GM18868 (cell line): Measurements from ENCODE around the gene PRKCA.

Experiments used
- ATAC-seq: cut with Tn5 transposase; IDR thresholded peaks from one replicate; pipeline ENCODE4 v1.9.1; 2021; ENCODE audit warnings: mild to moderate bottlenecking, moderate library complexity; ENCODE audit not compliant: unreplicated experiment

Gene PRKCA

DNA sequence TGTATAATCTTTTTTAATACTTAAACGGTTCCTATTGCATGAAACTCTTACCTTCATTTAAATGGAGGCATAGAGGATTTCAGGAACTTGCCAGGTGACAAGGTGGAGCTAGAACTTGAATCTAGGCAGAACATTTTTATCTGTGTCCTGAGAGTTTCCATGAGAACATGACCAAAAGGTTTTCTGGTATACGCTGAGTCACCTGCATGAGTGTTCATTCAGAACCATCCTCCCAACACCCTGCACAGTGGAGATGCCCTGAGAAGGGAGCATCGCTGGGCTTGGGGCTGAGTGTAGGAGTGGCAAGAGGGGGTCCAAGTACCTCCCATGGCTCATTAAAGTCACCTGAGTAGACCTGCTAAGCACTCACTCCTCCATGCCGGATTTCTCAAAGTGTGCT is 362.8 kb downstream of the PRKCA start:
- ATAC-seq, result no peak

DNA sequence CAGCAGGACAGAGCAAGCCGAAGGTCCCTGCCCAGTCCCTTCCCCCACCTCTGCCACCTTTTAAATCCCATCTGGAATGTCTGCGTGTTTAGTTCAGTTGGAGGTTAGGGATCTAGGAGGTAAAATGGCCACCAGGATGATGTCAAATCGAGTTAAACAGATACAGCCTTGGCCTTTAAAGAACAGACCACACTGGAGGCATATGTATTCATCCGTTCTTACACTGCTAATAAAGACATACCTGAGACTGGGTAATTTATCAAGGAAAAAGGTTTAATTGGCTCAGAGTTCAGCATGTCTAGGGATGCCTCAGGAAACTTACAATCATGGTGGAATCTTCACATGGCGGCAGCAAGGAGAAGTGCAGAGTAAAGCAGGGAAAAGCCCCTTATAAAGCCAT is 364.7 kb downstream of the PRKCA start:
- no peak for ATAC-seq

DNA sequence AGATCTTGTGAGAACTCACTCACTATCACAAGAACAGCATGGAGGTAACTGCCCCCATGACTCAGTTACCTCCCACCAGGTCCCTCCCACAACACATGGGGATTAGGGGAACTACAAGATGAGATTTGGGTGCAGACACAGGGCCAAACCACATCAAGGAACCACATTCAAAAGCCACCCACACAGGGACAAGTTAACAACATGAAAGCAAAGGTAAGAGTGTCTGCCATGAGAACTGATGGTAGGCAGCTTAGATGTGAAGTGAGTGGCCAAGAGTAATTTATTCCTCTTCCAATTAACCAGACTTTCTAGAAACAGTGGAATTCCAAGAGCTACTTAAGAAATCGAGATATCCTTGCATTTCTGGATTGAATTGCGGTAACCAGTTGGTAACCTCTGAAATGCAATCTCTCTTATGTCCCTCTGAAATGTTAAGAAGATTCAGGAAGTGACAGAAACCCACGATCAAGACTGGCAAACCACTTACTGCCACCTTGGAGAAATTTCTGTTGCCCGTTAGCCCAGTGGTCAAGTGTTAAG is 365.1 kb downstream of the PRKCA start:
- peak; percentile 51 for ATAC-seq

DNA sequence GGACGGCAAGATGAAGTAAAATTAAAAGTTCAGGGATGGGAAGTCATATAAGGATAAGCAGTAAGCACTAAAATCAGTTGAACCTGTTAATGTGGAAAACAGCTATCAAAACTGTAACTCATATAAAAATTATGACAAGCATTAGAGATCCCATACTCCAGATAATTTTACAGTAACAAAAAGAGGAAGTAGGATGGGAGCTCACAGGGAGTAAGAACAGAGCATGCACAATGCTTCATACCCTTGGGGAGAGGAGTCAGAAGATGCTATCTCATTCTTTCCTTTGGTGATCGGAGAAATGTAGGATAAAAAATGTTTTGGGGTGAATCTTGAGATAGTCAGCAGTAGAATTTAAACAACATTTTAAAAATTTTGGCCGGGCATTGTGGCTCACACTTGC is 367.8 kb downstream of the PRKCA start:
- no peak for ATAC-seq

DNA sequence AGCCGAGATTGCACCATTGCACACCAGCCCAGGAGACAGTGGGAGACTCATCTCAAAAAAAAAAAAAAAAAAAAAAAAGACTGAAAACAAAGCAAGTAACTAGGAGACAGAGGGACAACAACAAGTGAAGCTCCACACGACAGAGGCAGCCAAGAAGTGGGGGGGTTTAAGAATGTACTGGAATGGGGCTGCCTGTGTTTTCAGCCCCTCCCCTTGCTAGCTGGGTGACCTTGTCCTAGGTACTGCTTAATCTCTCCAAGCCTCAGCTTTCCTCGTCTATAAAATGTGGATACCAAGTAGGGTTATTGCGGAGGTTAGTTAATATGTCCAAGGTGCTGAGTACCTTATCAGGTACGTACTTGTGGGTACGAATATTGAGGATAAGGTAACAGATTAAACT is 368.7 kb downstream of the PRKCA start:
- ATAC-seq, result no peak

DNA sequence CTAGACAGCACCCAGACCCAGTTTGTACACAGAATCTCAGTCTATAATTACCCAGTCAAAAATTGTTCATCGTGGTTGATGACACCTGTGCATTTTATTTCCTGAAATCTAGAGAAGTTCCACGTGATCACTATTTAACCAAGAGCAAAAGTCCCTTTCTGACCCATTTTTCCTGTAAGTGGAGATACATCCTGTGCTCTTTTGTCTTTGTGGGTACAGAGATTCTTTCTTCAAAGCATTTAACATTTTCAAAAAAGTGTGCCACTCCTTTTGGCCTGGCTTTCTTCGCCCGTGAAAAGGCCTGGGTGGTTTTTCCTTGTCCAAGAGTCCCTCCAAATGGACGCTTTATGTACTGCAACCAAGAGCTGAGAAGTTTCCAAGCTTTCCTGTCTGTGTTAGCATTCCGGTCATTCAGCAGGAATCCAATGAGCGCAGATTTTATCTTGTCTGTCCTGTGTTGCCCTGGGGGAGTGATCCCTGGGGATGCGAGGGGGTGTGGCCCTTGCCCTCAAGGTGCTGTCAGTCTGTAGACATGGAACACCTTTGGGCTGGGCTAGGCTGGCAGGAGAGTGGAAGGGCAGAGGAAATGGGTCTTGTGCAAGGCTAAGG is 371.4 kb downstream of the PRKCA start:
- ATAC-seq, result no peak

DNA sequence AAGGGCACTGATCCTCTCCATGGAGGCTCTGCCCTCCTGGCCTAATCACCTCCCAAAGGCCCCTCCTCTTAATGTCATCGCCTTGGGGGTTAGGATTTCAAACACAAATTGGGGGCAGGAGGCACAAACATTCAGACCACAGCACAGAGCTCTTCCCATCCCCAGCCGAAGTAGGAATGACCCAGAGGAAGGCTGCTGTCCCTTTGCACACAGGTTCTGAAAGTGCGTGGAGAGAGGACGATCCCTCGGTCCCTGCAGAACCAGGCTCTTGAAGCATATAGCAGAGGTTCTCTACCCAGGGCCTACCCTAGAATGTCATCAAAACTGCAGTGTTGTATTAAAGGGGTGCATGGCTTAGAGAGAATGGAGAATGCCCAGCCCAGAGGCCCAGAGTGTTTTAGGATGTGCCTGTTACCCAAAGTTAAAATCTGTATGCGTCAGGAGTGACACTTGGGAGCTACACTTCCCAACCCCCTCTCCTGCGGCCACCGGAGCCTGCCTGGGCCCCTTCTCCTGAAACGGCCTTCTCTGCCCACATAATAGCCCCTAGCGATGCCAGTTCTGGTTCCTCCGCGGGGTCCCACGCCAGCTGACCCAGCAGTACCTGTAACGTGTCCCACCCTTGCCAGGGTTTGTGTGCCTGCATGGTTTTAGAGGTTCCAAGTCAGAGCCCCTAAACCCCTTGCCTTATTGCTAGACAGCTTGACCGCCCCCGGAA is 373.0 kb downstream of the PRKCA start:
- ATAC-seq, result no peak

DNA sequence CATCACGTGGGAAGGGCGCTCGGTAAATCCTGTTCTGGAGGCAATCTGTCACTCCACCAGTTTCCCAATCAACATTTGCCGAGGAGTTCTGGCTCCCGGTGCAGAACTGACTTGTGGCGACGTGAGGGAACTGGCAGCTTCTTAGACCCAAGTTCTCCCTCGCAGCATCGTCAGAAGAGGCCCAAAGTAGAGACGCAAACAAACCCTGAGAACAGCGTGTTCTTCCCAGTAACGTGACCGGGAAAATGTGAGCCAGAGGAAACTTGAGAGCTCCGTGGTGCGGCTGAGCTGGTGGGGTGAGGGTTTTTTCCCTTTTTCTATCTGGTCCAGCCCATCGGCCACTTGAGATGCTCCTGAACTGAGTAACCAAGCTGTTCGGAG is 373.6 kb downstream of the PRKCA start:
- ATAC-seq, result no peak

DNA sequence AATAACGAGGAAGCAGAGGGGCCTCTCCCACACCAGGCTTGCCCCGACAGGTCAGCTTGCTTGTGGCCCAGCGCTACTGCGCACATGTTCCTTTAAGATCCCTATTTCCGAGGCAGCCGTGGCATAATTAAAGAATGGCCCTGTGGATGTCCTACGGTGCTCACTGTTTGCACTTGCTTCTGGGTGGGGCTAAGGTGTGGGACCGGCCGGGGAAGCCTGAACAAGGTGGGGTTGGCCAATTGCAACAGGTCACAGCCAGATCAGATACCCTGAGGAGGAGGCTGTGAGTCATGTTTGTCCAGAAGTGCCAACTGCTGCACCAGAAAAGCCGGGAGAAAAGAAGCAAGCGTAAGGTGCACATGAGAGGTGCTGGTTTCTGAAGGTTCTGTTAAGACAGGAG is 374.0 kb downstream of the PRKCA start:
- no peak for ATAC-seq

DNA sequence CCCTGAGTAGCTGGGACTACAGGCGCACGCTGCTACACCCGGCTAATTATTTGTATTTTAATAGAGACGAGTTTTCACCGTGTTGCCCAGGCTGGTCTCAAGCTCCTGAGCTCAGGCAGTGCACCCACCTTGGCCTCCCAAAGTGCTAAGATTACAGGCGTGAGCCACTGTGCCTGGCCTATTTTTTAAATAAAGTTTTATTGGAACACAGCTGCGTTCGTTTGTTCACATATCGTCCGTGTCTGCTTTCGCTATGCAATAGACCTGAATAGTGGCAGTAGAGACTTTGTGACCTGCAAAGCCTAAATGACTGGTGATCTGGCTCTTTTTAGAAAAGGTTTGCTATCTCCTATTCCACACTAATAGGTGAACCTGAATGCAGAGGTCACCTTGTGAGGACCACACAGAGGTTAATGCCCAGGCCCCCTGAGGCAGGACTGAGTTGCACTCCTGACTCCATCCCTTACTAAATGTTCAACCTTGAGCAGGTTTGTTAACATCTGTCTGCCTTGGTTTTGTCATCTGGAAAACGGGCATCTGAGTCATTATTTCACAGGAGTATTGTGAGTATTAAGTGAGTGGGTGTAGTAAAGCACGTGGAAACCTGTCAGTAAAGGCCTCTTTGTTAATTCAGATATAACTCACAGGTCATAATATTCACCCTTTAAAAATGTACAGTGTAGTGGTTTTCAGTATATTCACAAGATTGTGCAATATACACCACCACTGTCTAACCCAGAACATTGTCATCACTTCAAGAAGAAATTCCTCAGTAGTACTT is 375.0 kb downstream of the PRKCA start:
- ATAC-seq, result no peak

DNA sequence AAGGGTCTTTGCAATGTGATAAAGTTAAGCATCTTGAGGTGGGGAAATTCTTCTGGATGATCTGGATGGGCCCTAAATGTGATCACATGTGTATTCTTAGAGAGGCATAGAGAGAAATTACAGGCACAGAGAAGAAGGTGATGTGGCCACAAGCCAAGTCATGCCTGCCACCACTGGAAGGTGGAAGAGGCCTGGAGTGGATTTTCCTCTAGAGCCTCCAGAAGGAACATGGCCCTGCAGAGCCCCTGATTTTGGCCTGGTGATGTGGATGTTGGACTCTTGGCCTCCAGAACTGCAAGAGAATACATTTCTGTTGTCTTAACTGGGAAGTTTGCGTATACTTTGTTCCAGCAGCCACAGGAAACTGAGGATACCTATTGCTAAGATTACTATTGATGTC is 375.6 kb downstream of the PRKCA start:
- ATAC-seq, result no peak

DNA sequence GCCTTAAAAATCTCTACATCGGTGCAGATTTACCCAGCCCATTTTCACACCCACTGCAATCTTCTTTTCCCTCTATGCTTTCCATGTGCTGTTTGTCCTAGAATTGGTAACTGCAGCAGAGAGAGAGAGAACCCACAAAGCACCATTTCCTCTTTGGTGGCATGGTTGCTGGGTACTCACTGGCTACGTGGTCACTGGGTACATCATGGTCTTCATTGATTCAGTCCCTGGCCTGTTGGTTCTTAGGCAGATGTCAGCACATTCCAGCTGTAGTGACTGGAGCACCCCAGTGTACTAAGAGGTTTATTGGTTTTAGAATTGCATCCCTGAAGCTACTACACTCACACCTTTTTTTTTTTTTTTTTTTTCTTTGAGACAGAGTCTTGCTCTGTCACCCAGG is 376.4 kb downstream of the PRKCA start:
- no peak for ATAC-seq

DNA sequence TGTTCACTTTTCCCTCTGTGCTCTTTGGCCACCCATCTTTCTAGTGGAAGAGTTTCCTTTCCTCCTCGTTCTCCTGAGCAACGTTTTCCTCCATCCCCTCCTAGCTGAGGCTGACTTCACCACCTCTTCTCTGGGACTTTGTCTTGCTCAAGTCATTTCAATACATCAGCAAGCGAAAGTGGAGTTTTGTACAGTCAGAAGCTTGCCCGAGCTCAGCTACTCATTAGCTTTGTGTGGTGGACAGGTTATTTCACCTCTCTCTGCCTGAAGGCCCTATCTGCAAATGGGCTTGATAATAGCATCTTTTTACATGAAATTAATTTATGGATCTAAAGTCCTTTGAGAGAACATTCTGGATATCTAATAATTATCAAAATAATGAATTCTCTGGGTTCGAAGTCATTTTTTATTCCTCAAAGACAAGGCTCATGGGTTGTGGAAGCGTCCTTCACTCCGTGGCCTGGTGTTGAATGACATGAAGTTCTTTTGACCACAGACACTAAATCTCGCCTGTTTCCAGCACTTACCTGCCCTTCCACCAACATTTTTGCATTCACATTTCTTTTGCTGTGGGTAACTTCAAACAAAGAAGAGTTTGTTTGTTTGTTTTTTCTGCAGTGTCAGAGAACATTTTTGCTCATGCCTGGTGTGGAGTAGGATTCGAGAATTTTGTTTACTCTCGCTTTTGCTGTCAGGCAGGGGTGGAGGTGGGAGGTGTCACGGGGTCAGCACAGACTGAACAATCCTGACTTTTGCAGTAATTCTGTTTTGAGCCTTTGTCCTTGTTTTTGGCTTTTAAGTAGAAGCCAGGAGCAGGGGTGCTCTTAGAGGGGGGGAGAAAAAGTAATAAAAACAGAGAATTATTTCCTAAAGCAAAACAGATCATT is 377.5 kb downstream of the PRKCA start:
- ATAC-seq, result no peak

DNA sequence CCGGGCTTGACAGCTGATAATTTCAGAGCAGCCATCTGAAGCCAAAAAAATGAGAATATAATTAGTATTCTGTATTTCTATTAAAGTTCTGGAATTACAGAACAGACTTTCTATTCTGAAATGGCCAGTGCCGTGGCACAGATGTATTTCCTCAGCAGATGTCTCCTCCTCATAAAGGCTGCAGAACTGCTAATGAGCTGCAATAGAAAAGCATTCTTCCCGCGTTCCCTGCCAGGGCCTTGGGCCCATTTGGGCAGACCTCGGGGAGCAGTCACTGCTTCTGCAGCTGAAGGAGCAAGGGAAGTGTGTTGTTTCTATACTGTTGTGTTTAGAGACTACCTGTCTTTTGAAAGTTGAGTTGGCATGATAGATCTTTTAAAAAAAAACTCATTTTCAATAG is 379.9 kb downstream of the PRKCA start:
- ATAC-seq, result no peak

DNA sequence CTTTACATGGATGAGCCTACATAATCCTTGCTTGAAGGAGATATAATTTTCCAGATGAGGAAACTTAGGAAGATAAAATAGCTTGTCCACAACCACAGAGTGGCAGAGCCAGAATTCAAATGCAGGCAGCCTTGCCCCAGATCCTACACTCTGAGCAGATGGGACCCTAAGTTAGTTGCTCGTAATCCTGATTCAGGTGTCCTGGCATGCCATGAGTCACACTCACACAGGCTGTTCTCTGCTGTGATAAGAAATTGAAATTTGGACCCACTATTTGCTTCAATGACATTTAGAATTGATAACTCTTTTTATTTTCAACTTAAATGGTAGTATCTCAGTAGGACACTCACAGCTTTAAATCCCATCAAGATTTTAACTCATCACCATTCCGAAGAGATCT is 381.8 kb downstream of the PRKCA start:
- ATAC-seq, result no peak

DNA sequence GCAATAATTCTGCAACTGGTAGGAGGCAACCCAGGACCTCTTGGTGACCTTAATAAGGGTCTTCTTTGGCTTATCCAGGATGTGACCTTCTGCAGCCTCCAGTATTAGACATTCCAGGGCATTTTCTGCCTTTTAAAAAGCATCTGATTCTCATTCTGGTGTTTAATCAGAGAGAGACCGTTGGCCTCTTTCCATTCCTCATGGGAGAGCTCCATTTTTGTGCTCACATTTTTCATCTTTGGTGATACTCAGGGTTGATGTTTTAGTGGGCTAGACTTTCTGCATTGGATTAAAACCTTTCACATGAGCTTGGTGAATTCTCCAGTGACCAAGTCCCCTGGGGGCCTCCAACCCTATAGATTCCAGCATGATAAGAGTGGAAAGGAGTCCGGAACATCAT is 382.3 kb downstream of the PRKCA start:
- ATAC-seq, result no peak

DNA sequence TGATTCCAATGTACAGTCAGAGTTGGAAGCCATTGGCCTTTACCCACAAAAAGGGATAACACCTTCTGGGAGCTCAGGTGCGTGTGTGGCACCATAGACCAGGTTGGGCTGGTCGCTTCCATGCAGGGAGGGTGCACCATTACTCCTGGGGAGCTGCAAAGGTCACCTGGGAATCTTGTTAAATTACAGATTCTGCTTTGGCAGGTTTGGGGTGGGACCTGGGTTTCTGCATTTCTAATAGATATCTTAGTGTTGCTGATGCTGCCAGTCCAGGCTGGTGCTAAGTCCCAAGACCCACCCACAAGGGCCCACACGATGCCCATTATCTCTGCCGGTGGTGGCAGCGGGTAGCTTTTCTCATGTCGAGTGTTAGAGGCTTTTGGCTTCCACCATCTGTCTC is 384.2 kb downstream of the PRKCA start:
- ATAC-seq, result no peak

DNA sequence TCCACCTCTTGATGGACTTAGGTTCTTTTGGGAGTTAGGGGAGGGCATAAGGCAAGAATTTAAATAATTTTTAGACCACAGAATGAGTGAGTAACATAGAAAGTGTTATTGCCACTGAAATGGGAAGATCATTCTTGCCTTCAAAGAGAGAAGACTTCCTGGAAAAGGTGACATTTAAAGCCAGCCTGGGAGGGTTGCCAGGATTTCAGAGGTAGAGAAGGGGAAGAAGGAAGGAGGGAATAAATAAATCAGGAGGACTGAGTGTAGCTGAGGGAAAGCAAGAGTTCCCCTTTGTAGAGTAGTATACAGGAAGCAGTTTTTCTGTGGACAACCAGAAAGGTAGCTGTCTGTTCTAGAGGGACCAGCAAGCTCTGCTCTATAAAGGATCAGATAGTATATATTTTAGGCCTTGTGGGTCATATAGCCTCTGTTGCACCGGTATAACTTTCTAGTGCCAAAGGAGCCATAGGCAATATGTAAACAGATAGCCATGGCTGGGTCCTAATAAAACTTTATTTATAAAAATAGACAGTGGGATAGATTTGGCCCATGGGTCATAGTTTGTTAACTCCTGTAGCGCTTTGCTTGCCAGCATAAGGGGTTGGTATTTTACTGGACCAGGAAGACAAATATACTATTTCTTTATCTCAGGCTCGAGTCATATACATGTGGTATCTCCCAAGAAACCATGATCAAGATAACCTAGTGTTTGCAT is 385.3 kb downstream of the PRKCA start:
- ATAC-seq, result no peak

DNA sequence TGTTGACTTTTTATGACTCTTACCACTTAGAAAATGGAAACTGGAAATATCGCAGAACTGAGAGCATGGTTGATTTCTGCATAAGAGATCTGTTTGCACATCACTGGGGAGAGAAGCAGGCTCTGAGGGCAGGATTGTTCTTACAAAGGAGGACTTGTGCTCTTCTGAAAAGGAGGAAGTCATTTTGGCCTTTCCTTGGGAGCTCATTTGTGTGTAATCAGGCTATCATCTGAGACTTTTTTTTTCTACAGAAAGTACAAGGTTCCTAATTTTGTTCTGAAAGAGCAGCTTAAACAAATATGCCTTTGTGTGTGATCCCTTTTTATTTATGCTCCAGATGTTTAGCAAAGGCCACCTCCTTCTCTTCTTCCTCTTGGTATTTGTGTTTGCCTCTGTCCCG is 386.8 kb downstream of the PRKCA start:
- no peak for ATAC-seq

DNA sequence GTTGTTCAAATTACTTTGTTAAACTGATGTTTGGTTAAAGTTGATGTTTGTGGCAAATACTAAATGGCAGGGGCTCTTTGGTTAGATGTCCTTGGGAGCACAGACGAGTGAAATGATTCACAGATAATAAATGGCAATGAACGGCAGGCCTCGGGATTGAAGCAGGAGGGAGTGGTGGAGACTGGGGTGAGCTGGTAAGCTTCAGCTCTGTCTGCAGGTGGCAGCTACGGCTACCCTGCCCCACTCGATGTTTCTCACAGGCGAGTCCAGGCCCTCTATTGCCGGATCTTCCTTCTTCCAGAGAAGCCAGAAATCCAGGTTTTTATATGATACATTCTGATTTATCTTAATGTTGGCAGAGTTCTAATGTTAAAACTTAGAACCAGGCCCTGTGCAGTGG is 387.8 kb downstream of the PRKCA start:
- ATAC-seq, result no peak
